Thyroid gland (tissue), 4 donors: ENCODE measurements around the gene ANG. TPM values are rescaled to one million over a fixed set of nuclear protein-coding genes. Genes with fewer than 3 reads are reported as not detected.
A peak's percentile ranks its signal among the peaks of the same experiment; 100 is the strongest.

Source experiments
- DNase-seq, 2 donors: peaks; one replicate each; pipeline ENCODE4 v3.0.0-alpha.2; 2019
- H3K27ac ChIP-seq, 3 donors: fragments of 200-600 bp; sonication (generic); 1 replicate in 2 of 3; 2 replicates in 1 of 3; pipeline ENCODE4 v1.5.1; 2016 to 2019; ENCODE audit warnings: mild to moderate bottlenecking in 1 of 3, moderate library complexity in 1 of 3
- H3K27me3 ChIP-seq: fragments of 200-600 bp; sonication (generic); one replicate; pipeline ENCODE4 v1.5.1; 2019
- H3K36me3 ChIP-seq, 2 donors: fragments of 200-600 bp; sonication (generic); one replicate each; pipeline ENCODE4 v1.5.1; 2016 to 2019
- H3K4me1 ChIP-seq, 2 donors: fragments of 200-600 bp; sonication (generic); one replicate each; pipeline ENCODE4 v1.5.1; 2017 to 2019
- H3K4me3 ChIP-seq, 3 donors: fragments of 200-600 bp; sonication (generic); replicated peaks in 1 of 3; 1 replicate in 2 of 3; 2 replicates in 1 of 3; pipeline ENCODE4 v1.5.1; 2016; ENCODE audit warnings: mild to moderate bottlenecking in 1 of 3
- H3K9me3 ChIP-seq: fragments of 200-600 bp; sonication (generic); one replicate; pipeline ENCODE4 v1.5.1; 2017
- POLR2A ChIP-seq, 2 donors: fragments of 450-650 bp; IDR thresholded peaks; one replicate each; pipeline ENCODE4 v1.6.1; 2017; ENCODE audit warnings: antibody characterized with exemption in 2 of 2, mild to moderate bottlenecking in 2 of 2, moderate library complexity in 1 of 2
- WGBS, 2 donors: methylation state at CpG; one replicate each; pipeline ENCODE4 v1.1.5; 2017; 5-methylcytosine and 5-hydroxymethylcytosine counted together
- intact Hi-C: fragments of 100-400 bp; cut with DNase I; formaldehyde crosslinking; loops from one replicate; pipeline ENCODE4 v1.15.1; 2023
- total RNA-seq, 4 donors: library from RNA; depleted of rRNA; stranded (reverse); fragments of >200 nt; gene quantifications; one replicate each; pipeline ENCODE4 v1.2.3, GENCODE V29; 2016
- TF ChIP-seq, protein P1 (sequence below), 6 experiments: fragments of 200-600 bp in 3 of 6; fragments of 450-650 bp in 3 of 6; sonication (generic) in 3 of 6; IDR thresholded peaks; one replicate each; pipeline ENCODE4 v1.5.1; 2016 to 2019; ENCODE audit warnings: antibody characterized with exemption in 6 of 6, mild to moderate bottlenecking in 2 of 6, inconsistent platforms in 1 of 6, moderate library complexity in 1 of 6

Gene ANG
- total RNA-seq, 4 donors from 2014 or later: 2.8 to 17.6 (median 5.8) TPM

DNA sequence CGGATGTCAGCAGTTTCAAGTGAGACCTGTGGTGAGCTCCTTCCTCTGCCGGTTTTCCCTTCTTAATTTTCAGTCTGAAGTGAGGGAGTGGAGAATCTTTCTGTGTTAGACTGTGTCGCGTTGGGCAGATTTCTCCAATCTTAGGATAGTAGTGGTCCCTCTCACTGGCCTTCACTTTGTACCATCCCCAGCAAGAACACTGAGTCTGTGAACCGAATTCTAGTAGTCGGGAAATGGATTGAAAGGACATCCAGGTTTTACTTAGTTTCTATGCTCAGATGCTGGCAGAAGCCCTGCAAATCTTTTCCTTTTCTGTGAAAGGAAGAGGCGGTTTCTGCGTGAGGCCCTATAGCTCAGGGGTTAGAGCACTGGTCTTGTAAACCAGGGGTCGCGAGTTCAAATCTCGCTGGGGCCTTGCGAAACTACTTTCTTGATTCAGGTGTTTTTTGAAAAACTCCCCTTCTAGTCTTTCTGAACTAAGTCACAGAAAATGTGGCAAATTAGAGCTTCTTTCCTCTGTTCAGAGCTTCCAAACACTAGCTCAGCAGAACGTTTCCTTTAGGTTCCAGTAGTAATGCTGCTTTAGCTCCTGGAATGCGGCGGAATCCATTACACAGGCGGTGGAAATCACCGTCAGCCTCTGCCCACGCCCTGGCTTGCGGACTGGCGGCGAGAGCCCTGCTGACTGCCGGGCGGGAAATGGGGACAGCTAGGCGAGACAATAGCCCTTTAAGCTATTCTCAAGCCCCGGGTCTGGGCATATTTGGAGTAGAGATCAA is 7.0 kb upstream of the ANG start:
- Histone ChIP-seq H3K27me3 (no peaks in the 10 kb centered on the region), H3K9me3 (no peaks in the 10 kb centered on the region), H3K4me3 (peak overlapping the region; percentile 2 to 56 (median 26)), H3K27ac (peak overlapping the region; percentile 98 to 100 (median 100)), H3K4me1 (peaks cover 7 to 10% of the 10 kb centered on the region in 2 donors), H3K36me3 (no peaks in the 10 kb centered on the region)
- no peak for TF ChIP-seq POLR2A (IDR thresholded peaks at IDR 0.05)
- TF ChIP-seq, protein P1, sequence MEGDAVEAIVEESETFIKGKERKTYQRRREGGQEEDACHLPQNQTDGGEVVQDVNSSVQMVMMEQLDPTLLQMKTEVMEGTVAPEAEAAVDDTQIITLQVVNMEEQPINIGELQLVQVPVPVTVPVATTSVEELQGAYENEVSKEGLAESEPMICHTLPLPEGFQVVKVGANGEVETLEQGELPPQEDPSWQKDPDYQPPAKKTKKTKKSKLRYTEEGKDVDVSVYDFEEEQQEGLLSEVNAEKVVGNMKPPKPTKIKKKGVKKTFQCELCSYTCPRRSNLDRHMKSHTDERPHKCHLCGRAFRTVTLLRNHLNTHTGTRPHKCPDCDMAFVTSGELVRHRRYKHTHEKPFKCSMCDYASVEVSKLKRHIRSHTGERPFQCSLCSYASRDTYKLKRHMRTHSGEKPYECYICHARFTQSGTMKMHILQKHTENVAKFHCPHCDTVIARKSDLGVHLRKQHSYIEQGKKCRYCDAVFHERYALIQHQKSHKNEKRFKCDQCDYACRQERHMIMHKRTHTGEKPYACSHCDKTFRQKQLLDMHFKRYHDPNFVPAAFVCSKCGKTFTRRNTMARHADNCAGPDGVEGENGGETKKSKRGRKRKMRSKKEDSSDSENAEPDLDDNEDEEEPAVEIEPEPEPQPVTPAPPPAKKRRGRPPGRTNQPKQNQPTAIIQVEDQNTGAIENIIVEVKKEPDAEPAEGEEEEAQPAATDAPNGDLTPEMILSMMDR (IDR thresholded peaks at IDR 0.05): peak in 1 of 6 experiments; percentile 9
- WGBS, 2 donors: 1% methylated on average over 25 of the region's 25 CpGs
- peak; percentile 81 to 82 for DNase-seq
- intact Hi-C loops: loop anchor here (5.0 to 10.0 kb wide), 3 partner anchors 69 to 349 kb away; partner anchors contain the start of genes APEX1, CCNB1IP1 and OSGEP

- intact Hi-C loops: loop anchor here (5.0 to 10.0 kb wide), 3 partner anchors 70 to 350 kb away; partner anchors contain the start of genes APEX1, CCNB1IP1 and OSGEP
- no peak for DNase-seq
- Histone ChIP-seq H3K27me3 (no peaks in the 10 kb centered on the region), H3K4me1 (peaks cover 7 to 10% of the 10 kb centered on the region in 2 donors), H3K9me3 (no peaks in the 10 kb centered on the region), H3K27ac (peak overlapping the region; percentile 98 to 100 (median 100)), H3K4me3 (peak overlapping the region; percentile 2 to 57 (median 56)), H3K36me3 (no peaks in the 10 kb centered on the region)
- WGBS, 2 donors: 1% methylated on average over 11 of the region's 11 CpGs
- TF ChIP-seq, protein P1 (IDR thresholded peaks at IDR 0.05): no peak
- no peak for TF ChIP-seq POLR2A (IDR thresholded peaks at IDR 0.05)
Measured at GRCh38 chr14:20682127-20682434, 6.5 kb upstream of the ANG start.

GRCh38 chr14:20682435-20683124 is 6.0 kb upstream of the ANG start:
- no peaks in the 10 kb centered on the region for H3K9me3 ChIP-seq
- intact Hi-C loops: loop anchor here (5.0 to 10.0 kb wide), 3 partner anchors 70 to 350 kb away; partner anchors contain the start of genes APEX1, CCNB1IP1 and OSGEP
- TF ChIP-seq, protein P1 (IDR thresholded peaks at IDR 0.05): peak in 1 of 6 experiments; percentile 23
- peak; percentile 76 to 97 for TF ChIP-seq POLR2A (IDR thresholded peaks at IDR 0.05)
- H3K4me3 ChIP-seq: peak overlapping the region; percentile 34 to 57 (median 56)
- WGBS, 2 donors: 0 to 2% methylated on average over 15 to 40 of the region's 40 CpGs
- H3K27ac ChIP-seq: peak overlapping the region; percentile 98 to 100 (median 100)
- peaks cover 7 to 10% of the 10 kb centered on the region in 2 donors for H3K4me1 ChIP-seq
- no peaks in the 10 kb centered on the region for H3K27me3 ChIP-seq
- no peaks in the 10 kb centered on the region for H3K36me3 ChIP-seq
- DNase-seq: peak; percentile 93 to 94

DNA sequence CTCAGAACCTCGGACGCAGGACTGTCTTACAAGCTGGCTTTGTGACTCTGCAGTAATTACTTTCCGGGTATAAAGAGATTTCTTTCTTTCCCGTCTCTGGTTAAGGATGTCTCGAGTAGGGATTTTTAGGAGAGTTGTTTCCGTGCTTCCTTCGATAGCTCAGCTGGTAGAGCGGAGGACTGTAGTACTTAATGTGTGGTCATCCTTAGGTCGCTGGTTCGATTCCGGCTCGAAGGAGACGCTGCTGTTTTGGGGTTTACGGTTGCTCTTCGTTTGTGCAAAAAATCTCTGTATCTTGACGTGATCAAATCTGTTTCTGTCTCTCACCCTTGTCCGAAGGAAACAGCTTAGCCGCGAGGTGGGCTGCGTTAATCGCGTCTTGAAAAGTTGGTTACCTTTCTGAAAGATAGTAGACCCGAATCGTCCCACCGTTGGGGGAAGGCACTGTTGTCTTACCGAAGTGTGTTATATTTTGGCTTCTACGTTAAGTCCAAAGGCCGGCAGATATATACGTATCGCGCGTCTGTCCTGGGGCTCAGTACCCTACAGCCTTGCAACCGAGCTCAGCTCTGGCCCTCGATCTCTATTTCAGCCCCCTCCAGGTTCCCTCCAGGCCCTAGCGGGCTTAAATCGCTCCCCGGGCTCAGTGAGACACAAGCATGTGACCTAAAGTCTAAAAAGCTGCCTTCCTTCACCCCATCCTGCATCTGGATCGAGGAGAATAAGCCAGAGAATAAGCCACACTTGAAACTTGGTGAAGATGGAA is 5.3 kb upstream of the ANG start:
- no peaks in the 10 kb centered on the region for H3K36me3 ChIP-seq
- intact Hi-C loops: loop anchor here (5.0 to 10.0 kb wide), 3 partner anchors 71 to 351 kb away; partner anchors contain the start of genes APEX1, CCNB1IP1 and OSGEP
- peaks cover 7 to 10% of the 10 kb centered on the region in 2 donors for H3K4me1 ChIP-seq
- H3K9me3 ChIP-seq: no peaks in the 10 kb centered on the region
- WGBS, 2 donors: 1% methylated on average over 34 to 38 of the region's 38 CpGs
- H3K27me3 ChIP-seq: no peaks in the 10 kb centered on the region
- no peak for TF ChIP-seq POLR2A (IDR thresholded peaks at IDR 0.05)
- TF ChIP-seq, protein P1 (IDR thresholded peaks at IDR 0.05): peak in 2 of 6 experiments; percentile 8 to 10
- H3K27ac ChIP-seq: peak overlapping the region; percentile 98 to 100 (median 100)
- H3K4me3 ChIP-seq: peak overlapping the region; percentile 34 to 57 (median 56)
- DNase-seq: peak; percentile 73 to 74
